Activated T-helper 2 cell treated with anti-CD3 and anti-CD28 coated beads, Interferon-gamma antibody, Interleukin-2, Interleukin-4, amounts not matched to agents 10 μg/mL and 5 μg/mL and 100 μg/mL, durations not matched to agents 14 hours and 24 hours and 36 hours (primary cell): ENCODE results near the gene KDM5A. TPM values are rescaled to one million over a fixed set of nuclear protein-coding genes. Genes with fewer than 3 reads are reported as not detected.
A peak's percentile ranks its signal among the peaks of the same experiment; 100 is the strongest.
"Not testable (repeated sequence)": the region's sequence is repeated elsewhere in the genome, so short reads cannot be mapped to it uniquely, and the experiment has no call there.

ENCODE experiments used
- DNase-seq: peaks from one replicate; pipeline ENCODE4 v3.0.0; 2021; ENCODE audit warnings: low spot score
- H3K27ac Mint-ChIP-seq: one replicate; pipeline ENCODE4 v1.8.0; 2021; ENCODE audit warnings: mixed read lengths
- H3K27me3 Mint-ChIP-seq: one replicate; pipeline ENCODE4 v1.8.0; 2021; ENCODE audit warnings: low read depth, mixed read lengths
- H3K36me3 Mint-ChIP-seq: one replicate; pipeline ENCODE4 v1.8.0; 2021; ENCODE audit warnings: low read depth, mixed read lengths
- H3K4me1 Mint-ChIP-seq: one replicate; pipeline ENCODE4 v1.8.0; 2021; ENCODE audit warnings: low read depth, mixed read lengths
- H3K4me3 Mint-ChIP-seq: one replicate; pipeline ENCODE4 v1.8.0; 2021; ENCODE audit warnings: low read depth, mild to moderate bottlenecking, moderate library complexity, mixed read lengths
- H3K9me3 Mint-ChIP-seq: one replicate; pipeline ENCODE4 v1.8.0; 2021; ENCODE audit warnings: mixed read lengths
- intact Hi-C: fragments of 100-400 bp; cut with micrococcal nuclease; formaldehyde crosslinking; loops from one replicate; pipeline ENCODE4 v1.15.1; 2023
- total RNA-seq: library from RNA; stranded (reverse); gene quantifications from 2 replicates; pipeline ENCODE4 v1.2.3, GENCODE V29; 2022

The KDM5A gene
- total RNA-seq, 1 donor from 2014 or later, result 76.4 TPM

- Mint-ChIP-seq H3K9me3 (peaks cover 30% of the 10 kb centered on the region), H3K36me3 (peaks cover 98% of the 10 kb centered on the region)
- intact Hi-C loops, result not testable (repeated sequence)
Observed at GRCh38 chr12:370739-371485, 18.2 kb downstream of the KDM5A start.

GRCh38 chr12:367972-368371, 21.1 kb downstream of the KDM5A start:
- no peak for DNase-seq
- H3K9me3 Mint-ChIP-seq, result peaks cover 15% of the 10 kb centered on the region
- peaks cover 96% of the 10 kb centered on the region for H3K36me3 Mint-ChIP-seq
- H3K4me3 Mint-ChIP-seq, result no peak overlapping the region
- intact Hi-C loops, result no loop called here
- no peaks in the 10 kb centered on the region for H3K4me1 Mint-ChIP-seq
- no peaks in the 10 kb centered on the region for H3K27me3 Mint-ChIP-seq
- no peak overlapping the region for H3K27ac Mint-ChIP-seq

More at GRCh38 chr12:370739-371485, 18.2 kb downstream of the KDM5A start:
- not testable (repeated sequence) for H3K4me3 Mint-ChIP-seq, DNase-seq, H3K27me3 Mint-ChIP-seq, H3K4me1 Mint-ChIP-seq, H3K27ac Mint-ChIP-seq

GRCh38 chr12:366820-367219, 22.3 kb downstream of the KDM5A start:
- H3K27ac Mint-ChIP-seq, result no peak overlapping the region
- peaks cover 11% of the 10 kb centered on the region for H3K9me3 Mint-ChIP-seq
- peaks cover 96% of the 10 kb centered on the region for H3K36me3 Mint-ChIP-seq
- intact Hi-C loops, result no loop called here
- no peak overlapping the region for H3K4me3 Mint-ChIP-seq
- DNase-seq, result no peak
- peaks cover 3% of the 10 kb centered on the region for H3K4me1 Mint-ChIP-seq
- no peaks in the 10 kb centered on the region for H3K27me3 Mint-ChIP-seq

GRCh38 chr12:359091-359490, 30.0 kb downstream of the KDM5A start:
- no peak for DNase-seq
- Mint-ChIP-seq H3K27ac (no peak overlapping the region), H3K36me3 (peaks cover 83% of the 10 kb centered on the region), H3K9me3 (no peaks in the 10 kb centered on the region), H3K4me3 (no peak overlapping the region), H3K4me1 (peaks cover 8% of the 10 kb centered on the region), H3K27me3 (no peaks in the 10 kb centered on the region)
- intact Hi-C loops, result no loop called here

GRCh38 chr12:356276-356988, 32.7 kb downstream of the KDM5A start:
- DNase-seq, result no peak
- no peak overlapping the region for H3K4me3 Mint-ChIP-seq
- H3K27ac Mint-ChIP-seq, result no peak overlapping the region
- intact Hi-C loops, result no loop called here
- H3K36me3 Mint-ChIP-seq, result peaks cover 74% of the 10 kb centered on the region
- peaks cover 5% of the 10 kb centered on the region for H3K4me1 Mint-ChIP-seq
- H3K9me3 Mint-ChIP-seq, result no peaks in the 10 kb centered on the region
- no peaks in the 10 kb centered on the region for H3K27me3 Mint-ChIP-seq

GRCh38 chr12:351197-351596, 37.9 kb downstream of the KDM5A start:
- H3K9me3 Mint-ChIP-seq, H3K27ac Mint-ChIP-seq, DNase-seq, intact Hi-C loops, H3K27me3 Mint-ChIP-seq, H3K4me1 Mint-ChIP-seq, H3K4me3 Mint-ChIP-seq: not testable (repeated sequence)
- H3K36me3 Mint-ChIP-seq, result peaks cover 76% of the 10 kb centered on the region

GRCh38 chr12:349625-350024, 39.5 kb downstream of the KDM5A start:
- H3K4me3 Mint-ChIP-seq, H3K27me3 Mint-ChIP-seq, DNase-seq, intact Hi-C loops, H3K9me3 Mint-ChIP-seq, H3K27ac Mint-ChIP-seq: not testable (repeated sequence)
- Mint-ChIP-seq H3K36me3 (peaks cover 75% of the 10 kb centered on the region), H3K4me1 (peaks cover 13% of the 10 kb centered on the region)

- H3K27ac Mint-ChIP-seq, H3K9me3 Mint-ChIP-seq, H3K4me3 Mint-ChIP-seq, DNase-seq, H3K27me3 Mint-ChIP-seq, intact Hi-C loops: not testable (repeated sequence)
- peaks cover 14% of the 10 kb centered on the region for H3K4me1 Mint-ChIP-seq
- peaks cover 79% of the 10 kb centered on the region for H3K36me3 Mint-ChIP-seq
Observed at GRCh38 chr12:343036-343435, 46.1 kb downstream of the KDM5A start.

- H3K27me3 Mint-ChIP-seq, result no peaks in the 10 kb centered on the region
- H3K36me3 Mint-ChIP-seq, result peaks cover 63% of the 10 kb centered on the region
- no peak overlapping the region for H3K4me3 Mint-ChIP-seq
- no peak overlapping the region for H3K27ac Mint-ChIP-seq
- no peaks in the 10 kb centered on the region for H3K9me3 Mint-ChIP-seq
- intact Hi-C loops, result no loop called here
- no peak for DNase-seq
- peaks cover 10% of the 10 kb centered on the region for H3K4me1 Mint-ChIP-seq
Observed at GRCh38 chr12:337039-337438, 52.1 kb downstream of the KDM5A start.

GRCh38 chr12:334125-334524, 55.0 kb downstream of the KDM5A start:
- Mint-ChIP-seq H3K4me3 (no peak overlapping the region), H3K27me3 (no peaks in the 10 kb centered on the region), H3K36me3 (peaks cover 64% of the 10 kb centered on the region), H3K27ac (no peak overlapping the region), H3K4me1 (peaks cover 10% of the 10 kb centered on the region), H3K9me3 (no peaks in the 10 kb centered on the region)
- intact Hi-C loops, result no loop called here
- DNase-seq, result no peak

- no peaks in the 10 kb centered on the region for H3K27me3 Mint-ChIP-seq
- peaks cover 13% of the 10 kb centered on the region for H3K4me1 Mint-ChIP-seq
- no peaks in the 10 kb centered on the region for H3K9me3 Mint-ChIP-seq
- H3K27ac Mint-ChIP-seq, result no peak overlapping the region
- no peak overlapping the region for H3K4me3 Mint-ChIP-seq
- intact Hi-C loops, result no loop called here
- H3K36me3 Mint-ChIP-seq, result peaks cover 64% of the 10 kb centered on the region
- no peak for DNase-seq
Observed at GRCh38 chr12:332581-333205, 56.4 kb downstream of the KDM5A start.

- Mint-ChIP-seq H3K4me3 (no peak overlapping the region), H3K36me3 (peaks cover 64% of the 10 kb centered on the region), H3K9me3 (no peaks in the 10 kb centered on the region), H3K4me1 (peaks cover 18% of the 10 kb centered on the region), H3K27me3 (no peaks in the 10 kb centered on the region), H3K27ac (no peak overlapping the region)
- intact Hi-C loops, result no loop called here
- no peak for DNase-seq
Observed at GRCh38 chr12:331287-331686, 57.8 kb downstream of the KDM5A start.

GRCh38 chr12:325906-326305, 63.2 kb downstream of the KDM5A start:
- no peaks in the 10 kb centered on the region for H3K9me3 Mint-ChIP-seq
- no peaks in the 10 kb centered on the region for H3K27me3 Mint-ChIP-seq
- peaks cover 14% of the 10 kb centered on the region for H3K4me1 Mint-ChIP-seq
- no peak for DNase-seq
- peaks cover 62% of the 10 kb centered on the region for H3K36me3 Mint-ChIP-seq
- peak overlapping the region; percentile 75 for H3K27ac Mint-ChIP-seq
- intact Hi-C loops, result no loop called here
- H3K4me3 Mint-ChIP-seq, result no peak overlapping the region
